WERI-Rb-1 (cell line): ENCODE results near the gene SPECC1L.

Experiments used
- DNase-seq: peaks from one replicate; pipeline ENCODE4 v3.0.0-alpha.2; 2020
- H3K27ac ChIP-seq: fragments of 250-450 bp; sonication (Bioruptor Pico); 2 replicates; pipeline ENCODE4 v1.5.1; 2020; ENCODE audit warnings: mild to moderate bottlenecking, moderate library complexity
- H3K27me3 ChIP-seq: fragments of 250-450 bp; sonication (Bioruptor Pico); 2 replicates; pipeline ENCODE4 v1.5.1; 2021; ENCODE audit warnings: mild to moderate bottlenecking, low read depth, moderate library complexity; ENCODE audit not compliant: insufficient read depth, severe bottlenecking
- H3K36me3 ChIP-seq: fragments of 250-450 bp; sonication (Bioruptor Pico); 2 replicates; pipeline ENCODE4 v1.5.1; 2020; ENCODE audit warnings: mild to moderate bottlenecking, moderate library complexity
- H3K4me3 ChIP-seq: 2 replicates; pipeline ENCODE4 v1.5.1; 2011; ENCODE audit warnings: low read depth, mild to moderate bottlenecking, control low read depth, low read length
- H3K9me3 ChIP-seq: fragments of 250-450 bp; sonication (Bioruptor Pico); 2 replicates; pipeline ENCODE4 v1.5.1; 2021; ENCODE audit warnings: mild to moderate bottlenecking, moderate library complexity; ENCODE audit not compliant: severe bottlenecking
- CTCF ChIP-seq: IDR thresholded peaks from 2 replicates; pipeline ENCODE4 v1.5.1; 2011; ENCODE audit warnings: low read depth, mild to moderate bottlenecking, control low read depth, inconsistent platforms, low read length

SPECC1L gene

GRCh38 chr22:24383061-24383460 lies 112.4 kb downstream of the SPECC1L start:
- no peak for DNase-seq
- H3K4me3 ChIP-seq: no peak overlapping the region
- peaks cover 3% of the 10 kb centered on the region for H3K36me3 ChIP-seq
- H3K9me3 ChIP-seq: no peaks in the 10 kb centered on the region
- no peak overlapping the region for H3K27ac ChIP-seq
- TF ChIP-seq CTCF: no peak
- no peaks in the 10 kb centered on the region for H3K27me3 ChIP-seq

GRCh38 chr22:24384131-24384530 lies 113.5 kb downstream of the SPECC1L start:
- H3K27me3 ChIP-seq: no peaks in the 10 kb centered on the region
- H3K9me3 ChIP-seq: no peaks in the 10 kb centered on the region
- peaks cover 3% of the 10 kb centered on the region for H3K36me3 ChIP-seq
- DNase-seq: no peak
- no peak for TF ChIP-seq CTCF
- H3K4me3 ChIP-seq: no peak overlapping the region
- no peak overlapping the region for H3K27ac ChIP-seq

- Histone ChIP-seq H3K27me3 (no peaks in the 10 kb centered on the region), H3K9me3 (no peaks in the 10 kb centered on the region), H3K36me3 (peaks cover 9% of the 10 kb centered on the region), H3K4me3 (no peak overlapping the region), H3K27ac (no peak overlapping the region)
- TF ChIP-seq CTCF: no peak
- DNase-seq: no peak
These were observed 116.4 kb downstream of the SPECC1L start for GRCh38 chr22:24386937-24387471.

GRCh38 chr22:24389680-24390079 lies 119.0 kb downstream of the SPECC1L start:
- DNase-seq: no peak
- Histone ChIP-seq H3K9me3 (no peaks in the 10 kb centered on the region), H3K4me3 (no peak overlapping the region), H3K27me3 (no peaks in the 10 kb centered on the region), H3K36me3 (peaks cover 25% of the 10 kb centered on the region), H3K27ac (no peak overlapping the region)
- no peak for TF ChIP-seq CTCF

- no peaks in the 10 kb centered on the region for H3K27me3 ChIP-seq
- no peak for DNase-seq
- peaks cover 28% of the 10 kb centered on the region for H3K36me3 ChIP-seq
- H3K27ac ChIP-seq: no peak overlapping the region
- no peak overlapping the region for H3K4me3 ChIP-seq
- no peaks in the 10 kb centered on the region for H3K9me3 ChIP-seq
- no peak for TF ChIP-seq CTCF
These were observed 119.5 kb downstream of the SPECC1L start for GRCh38 chr22:24390156-24390555.

GRCh38 chr22:24390576-24390975 lies 119.9 kb downstream of the SPECC1L start:
- Histone ChIP-seq H3K27me3 (no peaks in the 10 kb centered on the region), H3K9me3 (no peaks in the 10 kb centered on the region), H3K4me3 (no peak overlapping the region), H3K27ac (no peak overlapping the region), H3K36me3 (peaks cover 32% of the 10 kb centered on the region)
- DNase-seq: no peak
- no peak for TF ChIP-seq CTCF
